ENCODE measurements around the gene MCU. TPM values are rescaled to one million over a fixed set of nuclear protein-coding genes. Genes with fewer than 3 reads are reported as not detected.

MCU gene
- total and polyA plus RNA-seq, 2 of the 4 experiments (the other 2 are of a cell fraction) = 36.2 to 36.7 TPM

DNA sequence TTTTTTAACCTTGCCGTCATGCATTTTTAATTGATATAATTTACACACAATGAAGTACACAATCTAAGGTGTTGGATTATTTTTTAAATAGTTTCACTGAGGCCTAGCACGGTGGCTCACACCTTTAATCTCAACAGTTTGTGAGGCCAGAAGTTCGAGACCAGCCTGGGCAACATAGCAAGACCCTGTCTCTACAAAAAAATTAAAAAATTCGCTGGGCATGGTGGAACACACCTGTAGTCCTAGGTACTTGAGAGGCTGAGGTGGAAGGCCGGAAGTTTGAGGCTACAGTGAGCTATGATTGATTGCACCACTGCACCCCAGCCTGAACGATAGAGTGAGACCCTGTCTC lies 108.8 kb downstream of the MCU start (continued):
- no peak for TF ChIP-seq POLR2A (IDR thresholded peaks at IDR 0.05; ENCODE audit: low read depth, low read length)
- no peak for TF ChIP-seq FOS (IDR thresholded peaks at IDR 0.05; ENCODE audit: low read depth, low read length)
- no peak for TF ChIP-seq SMC3 (IDR thresholded peaks at IDR 0.05; ENCODE audit: low read depth, low read length)

DNA sequence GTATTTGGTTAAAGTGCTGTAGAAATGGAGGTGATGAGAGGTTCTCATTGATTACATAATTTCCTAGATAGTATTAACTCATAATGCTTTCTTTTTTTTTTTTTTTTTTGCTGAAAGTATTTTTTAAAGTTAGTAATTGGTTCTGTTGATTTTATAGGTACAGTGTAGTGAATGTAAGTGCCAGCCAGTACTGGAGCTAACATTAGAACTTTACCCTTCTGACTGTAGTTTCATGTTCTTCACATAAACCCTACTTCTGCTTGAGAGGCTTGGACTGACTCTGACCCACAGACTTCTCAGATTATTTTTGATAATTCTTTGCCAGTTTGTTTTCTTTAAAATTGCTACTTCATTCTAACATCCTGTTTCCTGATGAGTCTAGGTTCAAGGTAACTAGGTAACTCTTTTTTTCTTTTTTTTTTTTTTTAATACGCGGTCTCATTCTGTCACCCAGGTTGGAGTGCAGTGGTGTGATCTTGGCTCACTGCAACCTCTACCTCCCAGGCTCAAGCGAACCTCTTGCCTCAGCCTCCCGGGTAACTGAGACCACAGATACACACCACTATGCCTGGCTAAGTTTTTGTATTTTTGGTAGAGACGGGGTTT lies 109.4 kb downstream of the MCU start:
- H3K56ac ChIP-seq (ENCODE audit: extremely low read depth, insufficient read depth, low read length) = no peak overlapping the region
- 0 out of 3 replicates have a peak overlapping the region, but pooled peaks have one; percentile 26 for H2BK15ac ChIP-seq (ENCODE audit: low read depth, low read length)
- H4K20me1 ChIP-seq (ENCODE audit: insufficient read depth, low read length) = peaks cover 3% of the 10 kb centered on the region; the same call in 1 of the 2 replicates
- no peak overlapping the region for H3K9ac ChIP-seq (ENCODE audit: low read depth, low read length)
- 0 out of 2 replicates have a peak overlapping the region, but pooled peaks have one; percentile 25 for H2BK20ac ChIP-seq (ENCODE audit: low read depth, low read length)
- H2AK5ac ChIP-seq (ENCODE audit: low read depth, low read length) = peak overlapping the region; percentile 9; the same call in 1 of the 2 replicates
- no peak overlapping the region for H3K27ac ChIP-seq (ENCODE audit: insufficient read depth, low read length)
- H2BK120ac ChIP-seq (ENCODE audit: low read depth, low read length) = 0 out of 2 replicates have a peak overlapping the region, but pooled peaks have one; percentile 48
- H3K9me3 ChIP-seq (ENCODE audit: control insufficient read depth, insufficient read depth, low read length) = no peaks in the 10 kb centered on the region
- no peak for DNase-seq
- CTCF ChIA-PET = interaction anchor here (0.7 kb wide), 1 partner anchor 118 kb away, joined by 3 read pairs; no protein-coding TSS in a partner anchor
- H3K4me1 ChIP-seq (ENCODE audit: control insufficient read depth, insufficient read depth, low read length) = peaks cover 10% of the 10 kb centered on the region
- H3K14ac ChIP-seq (replicated peaks; ENCODE audit: low read depth, low read length) = no peak overlapping the region
- intact Hi-C loops (cut with micrococcal nuclease) = no loop called here
- H4K5ac ChIP-seq (ENCODE audit: low read depth, low read length) = no peak overlapping the region
- BruUV-seq (replicated peaks) = no TSS peak
- no peaks in the 10 kb centered on the region for H3K36me3 ChIP-seq (ENCODE audit: control insufficient read depth, insufficient read depth, low read length)
- 0 out of 2 replicates have a peak overlapping the region, but pooled peaks have one; percentile 32 for H3K4ac ChIP-seq (ENCODE audit: low read depth, low read length)
- no peak overlapping the region for H2BK5ac ChIP-seq (ENCODE audit: low read depth, low read length, poor library complexity, severe bottlenecking)
- dilution Hi-C loops (cut with HindIII; ENCODE audit: low sequenced_read_pairs, unreplicated experiment) = no loop called here
- H3K27me3 ChIP-seq (ENCODE audit: control insufficient read depth, insufficient read depth, low read length) = no peaks in the 10 kb centered on the region
- no peak overlapping the region for H3K4me2 ChIP-seq (ENCODE audit: low read depth, low read length)
- ATAC-seq (ENCODE audit: low read depth) = no peak
- no CpG with 5 or more reads among the region's 5 CpGs for WGBS, 2 experiments (ENCODE audit: extremely low coverage in 2 of 2, insufficient read length in 1 of 2)
- no peak overlapping the region for H2AK9ac ChIP-seq (replicated peaks; ENCODE audit: low read depth, low read length, poor library complexity)
- H4K8ac ChIP-seq (ENCODE audit: low read depth in 2 of 2, low read length in 2 of 2) = 0 out of 4 replicates have a peak overlapping the region, but pooled peaks of 1 of the 2 experiments have one; percentile 21
- H4K91ac ChIP-seq (ENCODE audit: insufficient read depth, low read depth, low read length) = no peak overlapping the region
- H3K4me3 ChIP-seq (ENCODE audit: insufficient read depth, low read depth, low read length) = no peak overlapping the region
- in situ Hi-C loops (cut with MboI; ENCODE audit: low sequenced_read_pairs) = no loop called here
- H3K18ac ChIP-seq (ENCODE audit: low read depth, low read length) = no peak overlapping the region
- peaks cover 20 to 48% of the 10 kb centered on the region in 2 experiments for H3K79me1 ChIP-seq (ENCODE audit: low read depth in 1 of 2, low read length in 2 of 2)
- peak overlapping the region; percentile 11; the same call in 1 of the 2 replicates for H3K23ac ChIP-seq (ENCODE audit: low read depth, low read length)
- H2AFZ ChIP-seq (replicated peaks; ENCODE audit: low read length, poor library complexity) = no peak overlapping the region
- POLR2A ChIA-PET (ENCODE audit: unreplicated experiment) = no interaction called here
- peaks cover 12% of the 10 kb centered on the region for H3K9me1 ChIP-seq (ENCODE audit: insufficient read depth, low read length)
- TF ChIP-seq CEBPB (IDR thresholded peaks at IDR 0.05; ENCODE audit: low read depth, low read length) (no peak), RAD21 (IDR thresholded peaks at IDR 0.05; ENCODE audit: low read length) (no peak), POLR2A (IDR thresholded peaks at IDR 0.05; ENCODE audit: low read depth, low read length) (no peak), BHLHE40 (IDR thresholded peaks at IDR 0.05; ENCODE audit: low read depth, low read length) (no peak), RFX5 (IDR thresholded peaks at IDR 0.05; ENCODE audit: low read depth, low read length) (no peak), RCOR1 (IDR thresholded peaks at IDR 0.05; ENCODE audit: insufficient replicate concordance, low read length) (no peak), FOS (IDR thresholded peaks at IDR 0.05; ENCODE audit: low read depth, low read length) (no peak), CHD1 (IDR thresholded peaks at IDR 0.05; ENCODE audit: low read depth, low read length) (no peak), MAFK (IDR thresholded peaks at IDR 0.05; ENCODE audit: low read depth, low read length) (no peak), SMC3 (IDR thresholded peaks at IDR 0.05; ENCODE audit: low read depth, low read length) (no peak)
- TF ChIP-seq, protein P1, sequence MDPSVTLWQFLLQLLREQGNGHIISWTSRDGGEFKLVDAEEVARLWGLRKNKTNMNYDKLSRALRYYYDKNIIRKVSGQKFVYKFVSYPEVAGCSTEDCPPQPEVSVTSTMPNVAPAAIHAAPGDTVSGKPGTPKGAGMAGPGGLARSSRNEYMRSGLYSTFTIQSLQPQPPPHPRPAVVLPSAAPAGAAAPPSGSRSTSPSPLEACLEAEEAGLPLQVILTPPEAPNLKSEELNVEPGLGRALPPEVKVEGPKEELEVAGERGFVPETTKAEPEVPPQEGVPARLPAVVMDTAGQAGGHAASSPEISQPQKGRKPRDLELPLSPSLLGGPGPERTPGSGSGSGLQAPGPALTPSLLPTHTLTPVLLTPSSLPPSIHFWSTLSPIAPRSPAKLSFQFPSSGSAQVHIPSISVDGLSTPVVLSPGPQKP (IDR thresholded peaks at IDR 0.05; ENCODE audit: borderline replicate concordance, low read depth, low read length) = no peak
- TF ChIP-seq, protein P2, sequence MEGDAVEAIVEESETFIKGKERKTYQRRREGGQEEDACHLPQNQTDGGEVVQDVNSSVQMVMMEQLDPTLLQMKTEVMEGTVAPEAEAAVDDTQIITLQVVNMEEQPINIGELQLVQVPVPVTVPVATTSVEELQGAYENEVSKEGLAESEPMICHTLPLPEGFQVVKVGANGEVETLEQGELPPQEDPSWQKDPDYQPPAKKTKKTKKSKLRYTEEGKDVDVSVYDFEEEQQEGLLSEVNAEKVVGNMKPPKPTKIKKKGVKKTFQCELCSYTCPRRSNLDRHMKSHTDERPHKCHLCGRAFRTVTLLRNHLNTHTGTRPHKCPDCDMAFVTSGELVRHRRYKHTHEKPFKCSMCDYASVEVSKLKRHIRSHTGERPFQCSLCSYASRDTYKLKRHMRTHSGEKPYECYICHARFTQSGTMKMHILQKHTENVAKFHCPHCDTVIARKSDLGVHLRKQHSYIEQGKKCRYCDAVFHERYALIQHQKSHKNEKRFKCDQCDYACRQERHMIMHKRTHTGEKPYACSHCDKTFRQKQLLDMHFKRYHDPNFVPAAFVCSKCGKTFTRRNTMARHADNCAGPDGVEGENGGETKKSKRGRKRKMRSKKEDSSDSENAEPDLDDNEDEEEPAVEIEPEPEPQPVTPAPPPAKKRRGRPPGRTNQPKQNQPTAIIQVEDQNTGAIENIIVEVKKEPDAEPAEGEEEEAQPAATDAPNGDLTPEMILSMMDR (conservative IDR thresholded peaks at IDR 0.05; ENCODE audit: low read depth, low read length) = no peak
- TF ChIP-seq, protein P3, sequence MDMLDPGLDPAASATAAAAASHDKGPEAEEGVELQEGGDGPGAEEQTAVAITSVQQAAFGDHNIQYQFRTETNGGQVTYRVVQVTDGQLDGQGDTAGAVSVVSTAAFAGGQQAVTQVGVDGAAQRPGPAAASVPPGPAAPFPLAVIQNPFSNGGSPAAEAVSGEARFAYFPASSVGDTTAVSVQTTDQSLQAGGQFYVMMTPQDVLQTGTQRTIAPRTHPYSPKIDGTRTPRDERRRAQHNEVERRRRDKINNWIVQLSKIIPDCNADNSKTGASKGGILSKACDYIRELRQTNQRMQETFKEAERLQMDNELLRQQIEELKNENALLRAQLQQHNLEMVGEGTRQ (IDR thresholded peaks at IDR 0.05; ENCODE audit: low read depth, low read length) = no peak

Measured in IMR-90 (cell line).